Measurements from ENCODE around the gene KCNC1.
A peak's percentile ranks its signal among the peaks of the same experiment; 100 is the strongest.

DNA sequence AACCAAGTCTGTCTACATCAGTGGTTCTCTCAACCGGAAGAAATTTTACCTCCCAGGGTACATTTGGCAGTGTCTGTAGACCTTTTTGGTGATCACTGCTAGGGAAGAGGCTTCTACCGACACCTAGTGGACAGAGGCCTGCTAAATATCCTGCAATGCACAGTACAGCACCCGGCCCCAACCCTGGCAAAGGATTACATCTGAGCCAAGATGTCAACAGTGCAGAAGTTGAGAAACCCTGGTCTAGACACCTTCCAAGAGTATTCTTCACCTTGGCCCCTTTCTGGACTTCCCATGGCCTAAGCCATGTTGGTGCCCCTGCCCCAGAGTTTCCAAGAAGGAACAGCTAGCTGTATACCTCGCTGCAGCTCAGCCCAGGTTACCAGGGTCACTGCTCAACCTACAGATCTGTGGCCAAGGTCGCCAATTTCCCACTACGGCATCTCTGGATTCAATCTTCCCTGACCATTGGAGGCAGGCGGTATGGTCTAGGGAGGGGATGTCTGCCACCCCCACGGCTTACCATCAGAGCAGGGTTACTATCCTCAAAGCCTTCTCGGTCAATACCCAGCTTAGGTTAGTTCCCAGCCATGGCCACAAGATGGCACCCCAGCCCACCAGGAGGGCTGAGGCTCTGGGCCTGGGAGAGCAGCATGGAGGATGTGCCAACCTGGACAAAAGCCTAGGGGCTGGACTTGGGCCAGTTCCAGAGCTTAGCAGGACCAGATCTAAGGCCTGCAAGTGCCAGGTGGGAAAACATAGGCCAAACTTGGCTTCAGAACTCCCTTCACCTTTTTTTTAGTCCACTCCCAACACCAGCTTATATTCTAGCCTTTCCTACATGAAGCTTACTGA, 3.7 kb upstream of the KCNC1 start:
- TF ChIP-seq, protein P1, sequence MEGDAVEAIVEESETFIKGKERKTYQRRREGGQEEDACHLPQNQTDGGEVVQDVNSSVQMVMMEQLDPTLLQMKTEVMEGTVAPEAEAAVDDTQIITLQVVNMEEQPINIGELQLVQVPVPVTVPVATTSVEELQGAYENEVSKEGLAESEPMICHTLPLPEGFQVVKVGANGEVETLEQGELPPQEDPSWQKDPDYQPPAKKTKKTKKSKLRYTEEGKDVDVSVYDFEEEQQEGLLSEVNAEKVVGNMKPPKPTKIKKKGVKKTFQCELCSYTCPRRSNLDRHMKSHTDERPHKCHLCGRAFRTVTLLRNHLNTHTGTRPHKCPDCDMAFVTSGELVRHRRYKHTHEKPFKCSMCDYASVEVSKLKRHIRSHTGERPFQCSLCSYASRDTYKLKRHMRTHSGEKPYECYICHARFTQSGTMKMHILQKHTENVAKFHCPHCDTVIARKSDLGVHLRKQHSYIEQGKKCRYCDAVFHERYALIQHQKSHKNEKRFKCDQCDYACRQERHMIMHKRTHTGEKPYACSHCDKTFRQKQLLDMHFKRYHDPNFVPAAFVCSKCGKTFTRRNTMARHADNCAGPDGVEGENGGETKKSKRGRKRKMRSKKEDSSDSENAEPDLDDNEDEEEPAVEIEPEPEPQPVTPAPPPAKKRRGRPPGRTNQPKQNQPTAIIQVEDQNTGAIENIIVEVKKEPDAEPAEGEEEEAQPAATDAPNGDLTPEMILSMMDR (conservative IDR thresholded peaks at IDR 0.05; ENCODE audit: low read length), result peak; percentile 77
- TF ChIP-seq EZH2phosphoT487 (IDR thresholded peaks at IDR 0.05; ENCODE audit: borderline replicate concordance), result no peak

Measured in Loucy (cell line).